HG02763 (cell line): Measurements from ENCODE around the gene KYNU.
"Not testable (repeated sequence)": the region's sequence is repeated elsewhere in the genome, so short reads cannot be mapped to it uniquely, and the experiment has no call there.

ENCODE experiments used
- ATAC-seq: cut with Tn5 transposase; IDR thresholded peaks from one replicate; pipeline ENCODE4 v1.9.1; 2021; ENCODE audit warnings: mild to moderate bottlenecking, moderate library complexity; ENCODE audit not compliant: unreplicated experiment

Gene KYNU

DNA sequence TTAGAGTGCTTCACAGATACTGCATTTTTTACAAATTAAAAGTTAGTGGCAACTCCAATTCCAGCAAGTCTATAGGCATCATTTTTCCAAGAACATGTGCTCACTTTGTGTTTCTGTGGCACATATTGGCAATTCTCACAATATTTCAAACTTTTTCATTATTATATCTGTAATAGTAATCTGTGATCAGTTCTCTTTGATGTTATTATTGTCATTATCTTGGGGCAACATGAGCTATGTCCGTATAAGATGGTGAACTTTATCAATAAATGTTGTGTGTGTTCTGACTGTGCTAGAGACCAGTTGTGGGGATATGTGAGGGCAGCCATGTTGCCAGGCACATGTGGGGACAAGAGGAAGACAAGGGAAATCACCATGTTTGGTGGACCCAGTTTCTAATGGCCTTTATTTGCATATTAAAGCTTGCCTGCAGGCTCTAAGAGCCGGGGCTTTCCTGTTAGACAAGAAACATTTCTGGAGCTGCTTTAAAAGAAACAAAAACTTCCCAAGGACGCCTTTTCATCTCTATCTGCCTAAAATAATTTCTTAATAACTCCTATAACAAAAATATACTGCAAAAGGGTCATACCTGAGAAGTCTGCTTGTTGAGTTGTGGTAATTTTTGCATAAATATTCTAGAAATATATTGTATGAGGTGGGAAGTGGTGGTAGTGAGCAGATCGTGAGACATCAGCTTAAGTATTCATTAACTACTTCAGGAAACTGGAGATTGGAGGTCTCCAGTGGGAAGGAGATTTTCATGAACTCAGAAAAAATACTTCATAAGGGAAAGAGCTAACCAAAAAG lies 37.2 kb downstream of the KYNU start:
- ATAC-seq = peak; percentile 99

DNA sequence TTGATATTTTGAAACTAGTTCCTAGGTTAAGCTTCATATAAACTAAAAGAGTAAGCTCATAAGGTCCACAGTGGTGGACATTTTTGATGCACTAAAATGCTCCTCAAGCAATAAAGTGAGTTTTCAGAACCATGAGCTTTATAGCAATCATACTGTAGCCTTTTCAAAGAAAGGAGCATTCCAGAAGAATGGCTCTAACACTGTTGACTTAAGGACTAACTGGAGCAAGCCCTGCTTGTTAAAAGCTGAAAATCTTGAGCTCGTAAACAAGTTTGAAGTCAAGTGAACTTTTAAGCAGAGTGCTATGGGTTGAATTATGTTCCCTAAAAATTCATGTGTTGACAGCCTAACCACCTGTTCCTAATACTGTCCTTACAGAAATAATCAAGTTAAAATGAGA lies 38.0 kb downstream of the KYNU start:
- ATAC-seq = no peak

DNA sequence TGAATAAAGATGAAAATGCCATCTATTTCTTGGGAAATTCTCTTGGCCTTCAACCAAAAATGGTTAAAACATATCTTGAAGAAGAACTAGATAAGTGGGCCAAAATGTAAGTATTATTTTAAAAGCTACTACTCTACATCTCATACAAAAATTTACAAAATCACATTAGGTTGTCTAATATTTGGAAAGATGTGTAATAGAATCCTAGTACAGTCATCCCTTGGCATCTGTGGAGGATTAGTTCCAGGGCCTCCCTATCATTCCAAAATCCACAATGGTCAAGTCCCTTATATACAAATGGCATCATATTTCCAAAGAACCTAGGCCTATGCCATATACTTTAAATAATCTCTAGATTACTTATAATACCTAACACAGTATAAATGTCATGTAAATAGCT lies 41.2 kb downstream of the KYNU start:
- no peak for ATAC-seq

DNA sequence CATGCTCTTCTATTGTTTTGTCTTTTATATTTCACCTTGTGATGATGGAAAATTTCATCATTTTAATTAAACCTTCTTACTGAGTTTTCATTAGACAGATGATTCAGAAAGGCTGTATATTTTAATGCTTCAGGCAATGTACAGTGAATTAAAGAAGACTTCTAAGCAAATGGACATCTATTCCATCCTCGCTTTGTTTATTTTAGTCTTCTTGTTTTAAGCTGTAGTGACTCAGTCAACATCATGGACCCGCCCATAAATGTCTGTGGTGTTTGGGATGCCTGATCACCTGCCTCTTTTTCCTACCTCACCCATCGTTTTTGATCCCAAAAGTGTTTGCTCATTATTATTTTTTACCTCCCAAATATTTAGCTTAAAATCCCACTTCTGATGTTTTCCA lies 43.1 kb downstream of the KYNU start:
- no peak for ATAC-seq

DNA sequence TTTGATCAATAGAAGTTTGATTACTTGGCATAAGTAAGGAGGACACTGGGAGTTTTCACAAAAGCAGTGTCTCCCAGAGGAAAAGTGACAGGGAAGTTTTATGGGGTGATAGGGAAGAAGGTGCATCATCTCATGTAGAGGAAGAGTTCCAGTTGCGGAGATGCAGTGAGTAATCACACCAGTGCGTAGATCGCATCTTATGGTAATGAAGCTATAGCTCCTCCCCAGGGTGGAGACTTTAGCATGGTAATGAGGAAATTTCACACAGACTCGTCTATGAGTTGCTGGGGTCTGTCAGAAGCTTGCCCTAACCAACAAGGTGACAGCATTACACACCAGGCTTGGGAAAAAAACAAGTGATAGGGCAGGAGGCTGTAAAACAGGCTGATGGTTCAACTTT lies 49.0 kb downstream of the KYNU start:
- no peak for ATAC-seq

DNA sequence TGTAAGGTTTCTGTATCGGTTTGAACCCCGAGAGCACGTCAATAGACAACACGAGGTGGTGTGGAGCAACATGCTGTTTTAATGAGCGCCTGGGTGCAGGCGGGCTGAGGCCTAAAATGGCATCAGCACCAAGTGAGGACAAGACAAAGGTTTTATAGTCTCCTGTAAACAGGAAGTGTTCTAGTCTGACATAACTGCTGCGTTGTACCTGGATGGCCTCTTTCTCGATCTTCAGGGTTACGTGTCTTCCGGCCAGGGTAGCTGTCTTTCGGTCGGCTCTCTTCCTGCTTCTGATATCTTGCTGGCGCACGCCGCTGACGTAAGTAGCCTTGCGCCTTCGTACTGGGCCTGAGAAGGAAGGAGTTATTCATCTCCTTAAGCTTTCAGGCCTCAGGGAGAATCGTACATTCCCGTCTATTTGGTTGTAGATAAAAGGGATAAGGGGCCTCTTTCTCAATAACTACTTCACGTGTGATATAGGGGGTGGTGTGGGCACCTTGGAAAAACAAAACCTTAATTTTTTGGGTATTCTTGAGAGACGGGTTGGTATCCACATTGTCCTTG lies 53.5 kb downstream of the KYNU start:
- ATAC-seq = no peak

DNA sequence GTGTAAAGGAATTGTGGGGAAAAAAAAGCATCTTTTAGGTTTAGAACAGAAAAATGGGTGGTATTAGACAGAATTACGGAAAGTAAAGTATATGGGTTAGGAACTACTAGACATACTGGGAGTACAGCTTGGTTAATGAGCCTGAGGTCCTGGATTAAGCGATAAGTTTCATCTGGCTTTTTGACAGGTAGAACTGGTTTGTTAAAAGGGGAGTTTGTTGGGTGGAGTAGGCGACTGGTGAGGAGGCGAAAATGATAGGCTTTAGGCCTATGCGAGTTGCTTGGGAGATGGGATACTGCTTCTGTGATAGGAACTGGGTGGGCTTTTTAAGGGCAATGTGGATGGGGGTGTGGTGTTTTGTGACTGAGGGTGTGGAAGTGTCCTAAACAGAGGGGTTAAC lies 56.5 kb downstream of the KYNU start:
- no peak for ATAC-seq

DNA sequence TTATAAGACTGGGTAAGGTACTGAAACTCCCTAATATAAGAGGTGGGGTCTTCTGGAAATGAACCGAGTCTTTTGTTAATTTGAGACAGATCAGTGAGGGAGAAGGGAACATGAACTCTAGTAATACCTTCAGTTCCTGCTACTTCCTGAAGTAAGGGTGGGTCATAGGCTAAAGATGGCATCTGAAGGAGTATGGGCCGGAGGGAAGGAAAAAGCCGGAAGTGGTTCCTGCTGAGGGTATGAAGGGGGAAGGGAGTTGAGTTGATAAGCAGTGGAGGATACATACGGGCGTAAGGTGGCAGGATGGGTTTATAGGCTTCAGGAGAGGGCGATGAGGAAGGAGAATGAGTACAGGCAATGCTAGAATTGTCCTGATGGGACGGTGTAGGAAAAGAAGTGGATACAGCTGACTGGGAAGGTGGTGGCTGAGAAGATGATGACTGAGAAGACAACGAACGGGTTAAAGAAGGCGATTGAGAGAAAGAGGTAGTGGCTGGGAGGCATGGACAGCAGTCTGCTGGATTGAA lies 58.2 kb downstream of the KYNU start:
- no peak for ATAC-seq

DNA sequence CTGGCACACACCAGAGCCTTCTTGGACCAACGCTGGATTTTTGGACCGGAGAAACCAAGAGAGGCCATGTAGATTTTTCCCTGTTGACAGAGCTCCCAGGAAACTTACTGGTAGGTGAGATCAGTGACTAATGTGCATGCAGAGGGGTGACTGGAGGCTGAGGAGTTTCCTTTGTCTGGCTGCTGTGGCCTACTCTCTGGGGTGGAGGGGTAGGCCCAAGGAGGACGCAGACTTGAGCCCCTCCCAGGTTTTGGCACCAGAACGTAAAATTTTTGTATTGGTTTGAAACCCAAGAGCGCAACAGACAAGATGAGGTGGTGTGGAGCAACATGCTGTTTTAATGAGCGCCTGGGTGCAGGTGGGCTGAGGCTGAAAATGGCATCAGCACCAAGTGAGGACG lies 59.2 kb downstream of the KYNU start:
- no peak for ATAC-seq

DNA sequence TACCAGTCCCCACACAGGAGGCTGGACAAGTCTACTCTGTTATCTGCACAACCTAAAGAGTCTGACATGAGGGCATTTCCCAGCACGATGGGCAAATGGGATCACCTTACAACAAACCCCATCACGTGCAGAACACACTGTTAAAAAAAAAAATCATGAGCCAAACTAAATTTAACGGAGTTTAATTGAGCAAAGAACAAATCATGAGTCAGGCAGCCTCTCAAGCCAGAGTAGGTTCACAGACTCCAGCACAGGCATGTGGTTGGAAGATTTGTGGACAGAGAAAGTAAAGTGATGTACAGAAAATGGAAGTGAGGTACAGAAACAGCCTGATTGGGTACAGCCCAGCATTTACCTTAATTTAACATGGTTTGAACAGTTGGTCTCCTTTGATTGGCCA lies 59.9 kb downstream of the KYNU start:
- no peak for ATAC-seq

DNA sequence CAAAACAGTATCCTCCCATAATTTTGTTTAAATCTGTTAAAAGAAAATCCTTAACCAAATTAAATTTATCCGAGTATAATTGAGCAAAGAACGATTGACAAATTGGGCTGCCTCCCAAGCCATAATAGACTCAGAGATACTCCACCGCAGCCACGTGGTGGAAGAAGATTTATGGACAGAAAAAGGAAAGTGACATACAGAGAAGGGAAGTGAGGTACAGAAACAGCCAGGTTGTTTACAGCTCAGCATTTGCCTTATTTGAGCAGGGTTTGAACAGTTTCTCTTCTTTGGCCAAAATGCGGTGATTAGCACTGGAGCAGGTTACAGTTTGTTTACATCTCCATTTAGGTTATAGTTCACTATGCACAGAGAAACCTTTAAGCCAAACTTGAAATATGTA lies 60.8 kb downstream of the KYNU start:
- no peak for ATAC-seq

DNA sequence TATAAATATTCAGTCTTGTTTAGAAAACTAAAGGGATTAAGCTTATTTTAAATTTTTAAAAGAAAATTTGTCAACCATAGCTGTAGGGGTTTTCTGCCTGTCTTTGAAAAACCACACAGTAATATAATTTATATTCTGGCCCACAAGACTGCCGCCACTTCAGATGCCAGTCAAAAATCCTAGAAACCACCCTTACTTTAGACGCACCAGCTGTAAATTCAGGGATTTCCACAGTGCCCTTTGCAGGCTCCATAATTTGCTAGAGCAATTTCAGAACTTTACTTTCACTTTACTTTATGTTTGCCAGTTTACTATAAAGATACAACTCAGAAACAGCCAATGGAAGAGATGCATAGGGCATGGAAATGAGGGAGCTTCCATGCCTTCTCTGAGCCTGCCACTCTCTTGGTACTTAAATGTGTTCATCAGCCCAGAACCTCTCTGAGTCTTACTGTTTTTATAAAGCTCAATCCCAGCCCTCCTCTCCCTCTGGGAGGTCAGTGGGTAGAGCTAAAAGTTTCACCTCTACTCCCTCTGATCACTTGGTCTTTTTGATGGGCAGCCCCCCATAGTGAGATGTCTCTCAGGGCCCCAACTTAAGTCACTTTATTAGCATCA lies 63.3 kb downstream of the KYNU start:
- no peak for ATAC-seq

DNA sequence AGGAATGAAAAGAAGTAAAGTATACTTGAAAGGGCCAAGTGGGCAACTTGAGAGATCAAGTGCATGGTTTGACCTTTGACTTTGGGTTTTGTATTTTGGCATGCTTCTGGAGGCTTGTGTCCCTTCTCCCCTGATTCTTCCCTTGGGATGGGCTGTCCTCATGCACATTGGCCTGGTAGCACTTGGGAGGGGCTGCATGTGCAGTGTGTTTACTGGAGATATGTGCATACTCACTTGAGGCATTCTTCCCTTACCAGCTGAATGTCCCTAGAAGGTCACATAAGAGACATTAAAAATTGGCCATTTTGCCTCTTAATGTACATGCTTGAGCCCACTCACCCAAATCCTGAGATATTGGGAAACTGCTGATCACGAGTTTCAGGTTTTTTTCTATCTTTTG lies 65.2 kb downstream of the KYNU start:
- ATAC-seq = no peak

DNA sequence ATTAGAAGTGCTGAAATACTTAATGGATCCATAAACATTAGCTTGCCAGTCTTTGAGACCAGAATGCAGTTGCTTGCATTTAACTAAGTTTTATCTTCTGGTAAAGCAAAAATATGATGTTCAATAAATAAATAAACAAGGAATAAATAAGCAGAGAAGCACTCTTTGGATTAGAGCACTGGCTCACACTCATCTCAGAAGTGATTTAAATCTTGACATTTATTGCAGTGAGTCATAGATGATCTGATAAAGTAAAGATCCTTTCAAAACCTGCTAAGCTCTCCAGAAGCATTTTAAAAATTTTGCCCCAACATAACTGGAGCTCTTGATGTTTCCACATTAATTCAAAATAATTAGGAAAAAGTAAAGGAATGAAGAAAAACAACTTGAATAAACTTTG lies 66.8 kb downstream of the KYNU start:
- ATAC-seq = no peak

DNA sequence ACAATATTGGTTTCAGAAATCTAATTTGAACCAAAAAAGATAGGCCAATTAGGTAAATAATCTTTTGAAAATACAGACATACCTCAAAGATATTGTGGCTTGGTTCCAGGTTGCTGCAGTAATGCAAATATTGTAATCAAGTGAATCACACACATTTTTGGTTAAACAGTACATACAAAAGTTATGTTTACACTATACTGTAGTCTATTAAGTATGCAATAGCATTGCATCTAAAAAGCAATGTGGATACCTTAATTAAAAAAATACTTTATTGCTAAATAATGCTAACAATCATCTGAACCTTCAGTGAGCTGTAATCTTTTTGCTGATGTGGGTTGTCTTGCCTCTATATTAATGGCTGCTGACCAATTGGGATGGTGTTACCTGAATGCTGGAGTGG lies 67.3 kb downstream of the KYNU start:
- ATAC-seq = no peak

DNA sequence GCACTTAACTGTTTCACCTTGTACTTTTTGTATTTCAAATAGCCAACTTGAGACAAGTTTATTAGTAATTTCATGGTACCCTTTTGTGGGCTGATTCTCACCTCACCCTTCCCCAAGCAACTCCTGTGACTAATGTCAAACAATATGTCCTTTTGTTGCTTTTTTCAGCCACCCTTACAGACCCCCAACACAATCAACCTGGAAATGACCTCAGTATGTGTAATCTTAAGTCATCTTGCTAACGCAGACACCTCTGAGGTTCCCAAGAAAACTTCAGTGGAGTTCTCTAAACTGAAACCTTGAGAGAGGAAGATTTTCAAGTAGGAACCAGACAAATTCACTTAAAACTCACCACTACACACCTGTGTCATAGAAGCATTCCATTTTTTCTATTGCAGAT lies 69.5 kb downstream of the KYNU start:
- no peak for ATAC-seq

DNA sequence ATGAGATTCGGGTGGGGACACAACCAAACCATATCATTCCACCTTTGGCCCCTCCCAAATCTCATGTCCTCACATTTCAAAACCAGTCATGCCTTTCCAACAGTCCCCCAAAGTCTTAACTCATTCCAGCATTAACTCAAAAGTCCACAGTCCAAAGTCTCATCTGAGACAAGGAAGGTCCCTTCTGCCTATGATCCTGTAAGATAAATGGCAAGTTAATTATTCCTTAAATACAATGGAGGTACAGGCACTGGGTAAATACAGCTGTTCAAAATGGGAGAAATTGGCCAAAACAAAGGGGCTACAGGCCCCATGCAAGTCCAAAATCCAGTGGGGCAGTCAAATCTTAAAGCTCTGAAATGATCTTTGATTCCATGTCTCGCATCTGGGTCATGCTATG lies 71.3 kb downstream of the KYNU start:
- not testable (repeated sequence) for ATAC-seq

DNA sequence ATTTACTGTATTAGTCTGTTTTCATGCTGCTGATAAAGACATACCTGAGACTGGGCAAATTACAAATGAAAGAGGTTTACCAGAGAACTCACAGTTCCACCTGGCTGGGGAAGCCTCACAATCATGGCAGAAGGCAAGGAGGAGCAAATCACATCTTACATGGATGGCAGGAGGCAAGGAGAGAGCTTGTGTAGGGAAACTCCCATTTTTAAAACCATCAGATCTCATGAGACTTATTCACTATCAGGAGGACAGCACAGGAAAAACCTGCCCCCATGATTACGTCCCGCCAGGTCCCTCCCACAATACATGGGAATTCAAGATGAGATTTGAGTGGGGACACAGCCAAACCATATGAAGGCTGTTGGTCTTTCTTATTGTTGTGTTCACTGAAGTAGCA lies 72.9 kb downstream of the KYNU start:
- ATAC-seq = not testable (repeated sequence)

DNA sequence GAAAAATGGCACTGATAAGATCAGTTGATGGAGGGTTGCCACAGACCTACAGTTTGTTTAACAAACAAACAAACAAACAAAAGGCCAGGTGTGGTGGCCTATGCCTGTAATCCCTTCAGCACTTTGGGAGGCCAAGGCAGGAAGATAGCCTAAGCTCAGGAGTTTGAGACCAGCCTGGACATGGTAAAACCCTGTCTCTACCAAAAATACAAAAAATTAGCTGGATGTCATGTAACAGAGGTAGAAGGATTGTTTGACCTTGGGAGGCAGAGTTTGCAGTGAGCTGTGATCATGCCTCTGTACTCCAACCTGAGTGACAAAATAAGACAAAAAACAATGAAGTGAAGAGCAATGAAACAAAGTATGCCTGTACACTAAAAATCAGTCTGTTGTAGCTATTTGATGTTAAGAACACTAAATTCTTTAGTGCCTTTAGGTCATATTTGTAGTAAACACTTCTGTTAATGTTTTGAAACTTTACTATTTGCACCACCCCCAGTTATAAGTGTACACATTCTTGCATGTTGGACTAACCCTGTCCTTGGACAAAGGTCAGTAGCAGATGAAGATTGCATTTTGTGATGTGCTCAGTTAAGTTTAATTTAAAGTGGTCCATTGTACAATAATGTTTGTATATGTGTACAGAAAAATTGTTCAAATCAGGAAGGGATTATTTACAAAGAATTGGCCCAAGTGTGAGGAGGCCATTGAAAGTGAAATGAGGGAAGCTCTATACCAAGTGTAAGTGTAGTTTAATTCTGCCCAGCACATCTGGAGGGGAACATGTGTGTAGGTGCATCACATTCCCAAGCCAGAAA lies 73.9 kb downstream of the KYNU start:
- no peak for ATAC-seq

DNA sequence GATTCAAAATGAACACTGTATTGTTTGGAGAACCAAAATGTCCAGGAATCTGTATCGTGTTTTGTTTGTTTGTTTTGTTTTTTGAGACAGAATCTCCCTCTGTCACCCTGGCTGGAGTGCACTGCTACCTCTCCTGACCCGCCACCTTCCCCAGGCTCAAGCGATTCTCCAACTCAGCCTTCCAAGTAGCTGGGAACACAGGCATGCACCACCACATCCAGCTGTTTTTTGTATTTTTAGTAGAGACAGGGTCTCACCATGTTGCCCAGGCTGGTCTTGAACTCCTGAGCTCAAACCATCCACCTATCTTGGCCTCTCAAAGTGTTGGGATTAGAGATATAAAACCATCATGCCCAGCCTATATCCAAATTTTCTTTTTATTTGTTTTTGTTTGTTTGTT lies 74.6 kb downstream of the KYNU start:
- ATAC-seq = no peak

DNA sequence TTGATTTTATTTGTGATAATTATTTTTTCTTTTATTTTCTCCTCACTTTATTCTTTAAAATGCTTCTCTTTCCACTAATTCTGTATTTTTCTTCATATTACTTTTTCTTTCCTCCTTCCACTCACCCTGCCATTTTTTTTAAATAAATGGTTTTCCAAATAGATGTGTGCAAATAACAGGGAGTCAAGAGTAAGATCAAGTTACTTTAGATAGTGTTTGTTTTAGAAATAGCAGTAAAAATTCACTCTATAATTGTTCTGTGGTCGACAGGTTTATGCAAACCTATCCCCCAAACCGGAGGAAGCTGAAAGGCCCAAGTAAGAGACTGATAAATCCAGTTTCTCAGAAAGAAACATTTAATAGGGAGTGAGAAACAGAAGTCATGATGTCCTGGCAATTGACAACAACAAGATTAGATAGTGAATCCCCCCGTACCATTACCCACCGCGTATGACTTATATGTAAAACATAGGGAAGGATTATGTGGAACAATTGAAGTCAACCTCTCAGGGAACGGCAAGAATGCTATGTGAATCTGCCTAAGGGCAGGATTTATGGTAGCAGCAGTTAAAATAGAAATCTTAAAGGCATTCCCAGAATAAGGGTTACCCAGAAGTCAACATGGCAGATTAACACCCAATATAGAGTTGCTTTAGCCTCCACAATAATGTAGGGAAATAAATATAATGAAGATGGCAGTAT lies 75.5 kb downstream of the KYNU start:
- no peak for ATAC-seq
